Measurements from ENCODE around the gene CLDN25. TPM values are rescaled to one million over a fixed set of nuclear protein-coding genes. Genes with fewer than 3 reads are reported as not detected.

CLDN25 gene
- total RNA-seq, 1 experiment from 2014 or later: not detected

- TF ChIP-seq CTCF (IDR thresholded peaks at IDR 0.05 in 2 of 3, conservative IDR thresholded peaks at IDR 0.05 in 1 of 3; ENCODE audit: borderline replicate concordance in 1 of 3, insufficient read depth in 1 of 3, low read depth in 2 of 3, low read length in 2 of 3): no peak
- TF ChIP-seq CEBPB (IDR thresholded peaks at IDR 0.05; ENCODE audit: low read depth): no peak
- TF ChIP-seq RAD21 (IDR thresholded peaks at IDR 0.05; ENCODE audit: low read depth): no peak
- TF ChIP-seq JUND (IDR thresholded peaks at IDR 0.05): no peak
- TF ChIP-seq ATF3 (IDR thresholded peaks at IDR 0.05): no peak
- no peak for TF ChIP-seq EGR1 (IDR thresholded peaks at IDR 0.05; ENCODE audit: low read depth)
- TF ChIP-seq SRF (IDR thresholded peaks at IDR 0.05; ENCODE audit: low read depth): no peak
- no peak for TF ChIP-seq TCF7L2 (IDR thresholded peaks at IDR 0.05; ENCODE audit: borderline replicate concordance, extremely low read depth, insufficient read depth, insufficient read length)
- TF ChIP-seq CBX3 (IDR thresholded peaks at IDR 0.05; ENCODE audit: low read depth): no peak
Measured at GRCh38 chr11:113764527-113765219, 14.9 kb upstream of the CLDN25 start (continued).

GRCh38 chr11:113771964-113772363, 7.6 kb upstream of the CLDN25 start:
- no peaks in the 10 kb centered on the region for H3K9me2 ChIP-seq (ENCODE audit: insufficient read depth)
- BruUV-seq (replicated peaks): no TSS peak
- no peak for TF ChIP-seq JUND (IDR thresholded peaks at IDR 0.05)
- RAD21 ChIA-PET (ENCODE audit: low non-redundant PET in 1 of 2, low total read pairs in 2 of 2, uncharacterized antibody in 2 of 2, unreplicated experiment in 2 of 2): no interaction called here
- peak overlapping the region; percentile 86 for H3K9ac ChIP-seq (ENCODE audit: low read length)
- CTCF ChIA-PET: no interaction called here
- no peaks in the 10 kb centered on the region for H4K20me1 ChIP-seq (ENCODE audit: insufficient read depth)
- POLR2A ChIA-PET: no interaction called here
- peaks cover 4 to 10% of the 10 kb centered on the region in 2 experiments; a peak in 3 of 4 replicates for H3K4me1 ChIP-seq (ENCODE audit: control insufficient read depth in 1 of 2, insufficient read depth in 2 of 2, low read length in 2 of 2)
- peaks cover 48% of the 10 kb centered on the region for H3K79me2 ChIP-seq (ENCODE audit: insufficient read depth, low read length)
- H3K36me3 ChIP-seq (ENCODE audit: control insufficient read depth in 1 of 2, insufficient read depth in 2 of 2, low read length in 2 of 2): peaks cover 7% of the 10 kb centered on the region in 2 experiments; a peak in 2 of 4 replicates
- DNase-seq (ENCODE audit: low read depth, low spot score) (no peak), ATAC-seq (no peak)
- no peaks in the 10 kb centered on the region for H3K9me3 ChIP-seq (ENCODE audit: control insufficient read depth in 1 of 2, insufficient read depth in 1 of 2, low read depth in 1 of 2, low read length in 2 of 2)
- H2AFZ ChIP-seq (ENCODE audit: low read depth, low read length, poor library complexity, severe bottlenecking): no peak overlapping the region
- peak overlapping the region; percentile 82 to 89 for H3K4me3 ChIP-seq (replicated peaks in 1 of 2; ENCODE audit: low read depth in 1 of 2, low read length in 2 of 2)
- H3K27me3 ChIP-seq (ENCODE audit: insufficient read depth, low read length): peaks cover 14% of the 10 kb centered on the region
- peak overlapping the region; percentile 73 for H3K4me2 ChIP-seq (ENCODE audit: low read length)
- intact Hi-C loops (cut with micrococcal nuclease): no loop called here
- H3K27ac ChIP-seq (ENCODE audit: low read depth, low read length): no peak overlapping the region
